DND-41 (cell line): Measurements from ENCODE around the gene GUCA1A.

Experiments used
- EZH2 ChIP-seq: IDR thresholded peaks from 3 replicates; pipeline ENCODE4 v1.6.1; 2012; ENCODE audit warnings: borderline replicate concordance, low read depth, mild to moderate bottlenecking, moderate library complexity, low read length, inconsistent platforms; ENCODE audit not compliant: severe bottlenecking
- TF ChIP-seq, protein P1 (sequence below): IDR thresholded peaks from 2 replicates; pipeline ENCODE4 v1.5.1; 2012; ENCODE audit warnings: borderline replicate concordance, low read length, moderate library complexity, mild to moderate bottlenecking; ENCODE audit not compliant: poor library complexity, severe bottlenecking; ENCODE audit errors: extremely low read depth

DNA sequence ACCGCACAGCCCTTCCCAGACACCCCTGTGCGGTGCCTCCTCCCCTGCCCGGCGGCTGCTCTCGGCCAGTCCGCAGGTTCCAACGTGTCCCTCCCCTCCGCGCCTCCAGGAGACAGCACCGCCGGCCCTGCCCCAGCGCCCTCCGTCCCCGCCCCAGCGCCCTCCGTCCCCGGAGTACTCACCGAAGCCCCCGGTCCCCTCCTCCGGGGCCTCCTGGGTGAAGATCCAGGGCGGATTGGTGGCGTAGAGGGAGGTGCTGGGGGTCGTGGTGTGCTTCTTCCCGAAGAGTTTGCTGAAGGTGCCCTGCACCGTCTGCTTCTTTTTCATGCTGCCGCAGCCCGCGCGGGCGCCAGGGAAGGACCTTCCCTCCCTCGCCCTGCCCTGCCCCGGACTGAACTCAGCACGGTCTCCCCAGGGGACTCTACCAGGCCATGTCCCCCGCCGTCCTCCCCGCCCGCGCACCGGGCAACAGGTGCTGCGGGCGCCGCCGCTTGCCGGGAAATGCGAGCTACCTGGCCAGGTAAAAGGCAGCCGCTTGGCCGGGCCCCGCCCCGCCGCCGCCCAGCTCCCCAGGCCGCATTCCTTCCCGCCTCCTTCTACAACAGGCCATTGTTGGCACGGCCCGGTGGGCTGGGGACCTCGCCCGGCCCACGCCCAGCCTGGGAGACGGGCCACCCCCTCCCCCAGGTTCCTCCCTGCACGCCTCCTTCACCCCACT lies 30.9 kb upstream of the GUCA1A start, which contains the start of gene C6orf132:
- TF ChIP-seq, protein P1, sequence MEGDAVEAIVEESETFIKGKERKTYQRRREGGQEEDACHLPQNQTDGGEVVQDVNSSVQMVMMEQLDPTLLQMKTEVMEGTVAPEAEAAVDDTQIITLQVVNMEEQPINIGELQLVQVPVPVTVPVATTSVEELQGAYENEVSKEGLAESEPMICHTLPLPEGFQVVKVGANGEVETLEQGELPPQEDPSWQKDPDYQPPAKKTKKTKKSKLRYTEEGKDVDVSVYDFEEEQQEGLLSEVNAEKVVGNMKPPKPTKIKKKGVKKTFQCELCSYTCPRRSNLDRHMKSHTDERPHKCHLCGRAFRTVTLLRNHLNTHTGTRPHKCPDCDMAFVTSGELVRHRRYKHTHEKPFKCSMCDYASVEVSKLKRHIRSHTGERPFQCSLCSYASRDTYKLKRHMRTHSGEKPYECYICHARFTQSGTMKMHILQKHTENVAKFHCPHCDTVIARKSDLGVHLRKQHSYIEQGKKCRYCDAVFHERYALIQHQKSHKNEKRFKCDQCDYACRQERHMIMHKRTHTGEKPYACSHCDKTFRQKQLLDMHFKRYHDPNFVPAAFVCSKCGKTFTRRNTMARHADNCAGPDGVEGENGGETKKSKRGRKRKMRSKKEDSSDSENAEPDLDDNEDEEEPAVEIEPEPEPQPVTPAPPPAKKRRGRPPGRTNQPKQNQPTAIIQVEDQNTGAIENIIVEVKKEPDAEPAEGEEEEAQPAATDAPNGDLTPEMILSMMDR: no peak
- no peak for TF ChIP-seq EZH2
